Mononuclear cell (primary cell): ENCODE measurements around the gene CDSN. TPM values are rescaled to one million over a fixed set of nuclear protein-coding genes. Genes with fewer than 3 reads are reported as not detected.

Experiments used
- H3K27me3 ChIP-seq: 2 replicates; pipeline ENCODE4 v1.6.0; 2011; ENCODE audit warnings: low read length, control low read depth; ENCODE audit not compliant: insufficient read depth
- H3K4me1 ChIP-seq: 2 replicates; pipeline ENCODE4 v1.5.1; 2011; ENCODE audit warnings: mild to moderate bottlenecking, low read length, control low read depth; ENCODE audit not compliant: insufficient read depth
- H3K4me3 ChIP-seq: 2 replicates; pipeline ENCODE4 v1.5.1; 2011; ENCODE audit warnings: mild to moderate bottlenecking, low read length, moderate library complexity
- H3K9me3 ChIP-seq: 2 replicates; pipeline ENCODE4 v1.5.1; 2011; ENCODE audit warnings: low read depth, mild to moderate bottlenecking, control low read depth, low read length
- total RNA-seq: library from RNA; depleted of rRNA; stranded (reverse); fragments of >200 nt; gene quantifications from one replicate; pipeline ENCODE4 v1.2.3, GENCODE V29; 2012

The CDSN gene
- total RNA-seq, 1 donor = not detected

- no peaks in the 10 kb centered on the region for H3K4me1 ChIP-seq
- H3K9me3 ChIP-seq = no peaks in the 10 kb centered on the region
- no peaks in the 10 kb centered on the region for H3K27me3 ChIP-seq
- no peak overlapping the region for H3K4me3 ChIP-seq
Observed at GRCh38 chr6:31113861-31114540, 6.2 kb downstream of the CDSN start.

DNA sequence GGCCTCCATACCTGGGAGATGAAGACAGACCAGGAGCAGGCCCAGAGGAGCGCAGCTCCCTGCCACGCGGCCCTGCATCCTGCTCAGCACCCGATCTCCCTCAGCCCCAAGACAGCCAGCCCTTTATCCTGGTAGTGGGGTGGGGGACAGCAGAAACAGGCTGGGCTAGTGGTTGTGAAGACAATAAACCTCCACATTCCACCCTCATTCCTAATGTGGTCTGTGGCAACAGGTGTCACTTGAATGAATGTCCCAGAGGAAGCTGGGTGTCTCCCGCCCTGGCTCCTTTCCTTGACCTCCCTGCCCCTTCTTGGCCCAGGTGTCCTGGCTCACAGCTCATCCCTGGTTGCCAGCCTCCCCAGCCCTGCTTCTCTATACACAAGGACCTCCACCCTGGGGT lies 7.8 kb downstream of the CDSN start, which contains the start of gene C6orf15:
C6orf15 (minus strand) TSS at position 98 of the 400 bp plus-strand sequence; CDS start at position 78, 20 bp downstream.
- no peaks in the 10 kb centered on the region for H3K27me3 ChIP-seq
- no peaks in the 10 kb centered on the region for H3K9me3 ChIP-seq
- H3K4me1 ChIP-seq = peaks cover 4% of the 10 kb centered on the region
- H3K4me3 ChIP-seq = no peak within 1 kb of the TSS

- Histone ChIP-seq H3K4me1 (peaks cover 4% of the 10 kb centered on the region), H3K4me3 (no peak overlapping the region), H3K27me3 (no peaks in the 10 kb centered on the region), H3K9me3 (no peaks in the 10 kb centered on the region)
Observed at GRCh38 chr6:31111712-31112111, 8.5 kb downstream of the CDSN start.

- Histone ChIP-seq H3K27me3 (no peaks in the 10 kb centered on the region), H3K9me3 (no peaks in the 10 kb centered on the region), H3K4me3 (no peak overlapping the region), H3K4me1 (peaks cover 4% of the 10 kb centered on the region)
Observed at GRCh38 chr6:31110825-31111582, 9.2 kb downstream of the CDSN start.

GRCh38 chr6:31107052-31107451 lies 13.2 kb downstream of the CDSN start:
- Histone ChIP-seq H3K4me3 (no peak overlapping the region), H3K27me3 (no peaks in the 10 kb centered on the region), H3K9me3 (no peaks in the 10 kb centered on the region), H3K4me1 (peaks cover 4% of the 10 kb centered on the region)

DNA sequence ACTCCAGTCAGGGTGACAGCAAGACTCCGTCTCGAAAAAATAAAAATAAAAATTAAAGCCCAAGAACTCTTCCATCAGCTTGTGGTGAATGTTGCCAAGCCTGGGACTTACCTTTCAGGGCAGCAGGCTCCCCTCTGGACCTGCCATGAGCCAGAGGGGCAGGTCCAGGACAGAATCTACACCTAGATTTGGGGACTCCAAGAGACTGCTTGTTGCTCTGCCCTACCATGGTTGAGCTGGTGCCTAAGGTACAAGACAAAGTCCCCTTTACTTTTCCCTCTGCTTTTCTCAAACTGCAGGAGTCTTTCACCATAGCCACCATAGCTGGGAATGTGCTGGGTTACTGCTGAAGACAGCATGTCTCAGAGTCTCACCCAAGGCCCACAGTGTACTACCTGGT lies 17.1 kb downstream of the CDSN start:
- Histone ChIP-seq H3K27me3 (no peaks in the 10 kb centered on the region), H3K4me1 (no peaks in the 10 kb centered on the region), H3K9me3 (no peaks in the 10 kb centered on the region), H3K4me3 (no peak overlapping the region)

GRCh38 chr6:31098449-31098938 lies 21.8 kb downstream of the CDSN start:
- Histone ChIP-seq H3K4me3 (no peak overlapping the region), H3K27me3 (no peaks in the 10 kb centered on the region), H3K4me1 (peaks cover 21% of the 10 kb centered on the region), H3K9me3 (no peaks in the 10 kb centered on the region)

DNA sequence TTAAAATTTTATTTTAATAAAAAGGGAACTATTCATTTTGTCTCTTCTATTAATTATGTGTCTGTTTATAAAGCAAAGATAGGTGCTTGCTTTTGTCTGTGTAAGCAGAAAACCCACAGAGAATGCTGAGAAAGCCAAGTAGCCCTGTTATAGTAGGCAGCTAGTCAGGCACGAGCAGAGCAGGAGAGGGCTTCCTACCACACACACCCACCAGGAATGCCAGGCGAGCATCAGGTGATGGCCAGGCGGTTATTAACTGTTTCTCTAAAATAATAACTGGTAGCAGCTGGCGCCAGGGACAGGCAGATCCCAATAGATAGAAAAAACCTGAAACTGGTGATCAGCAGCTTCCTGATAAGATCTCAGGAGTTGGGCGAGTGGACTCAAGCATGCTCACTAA lies 23.6 kb downstream of the CDSN start:
- H3K27me3 ChIP-seq = no peaks in the 10 kb centered on the region
- H3K9me3 ChIP-seq = no peaks in the 10 kb centered on the region
- H3K4me1 ChIP-seq = peaks cover 25% of the 10 kb centered on the region
- no peak overlapping the region for H3K4me3 ChIP-seq

- Histone ChIP-seq H3K27me3 (no peaks in the 10 kb centered on the region), H3K4me1 (peaks cover 25% of the 10 kb centered on the region), H3K4me3 (no peak overlapping the region), H3K9me3 (no peaks in the 10 kb centered on the region)
Observed at GRCh38 chr6:31096215-31096614, 24.0 kb downstream of the CDSN start.

GRCh38 chr6:31094389-31094881 lies 25.8 kb downstream of the CDSN start:
- H3K9me3 ChIP-seq = no peaks in the 10 kb centered on the region
- H3K4me1 ChIP-seq = peaks cover 25% of the 10 kb centered on the region
- H3K27me3 ChIP-seq = no peaks in the 10 kb centered on the region
- H3K4me3 ChIP-seq = no peak overlapping the region

DNA sequence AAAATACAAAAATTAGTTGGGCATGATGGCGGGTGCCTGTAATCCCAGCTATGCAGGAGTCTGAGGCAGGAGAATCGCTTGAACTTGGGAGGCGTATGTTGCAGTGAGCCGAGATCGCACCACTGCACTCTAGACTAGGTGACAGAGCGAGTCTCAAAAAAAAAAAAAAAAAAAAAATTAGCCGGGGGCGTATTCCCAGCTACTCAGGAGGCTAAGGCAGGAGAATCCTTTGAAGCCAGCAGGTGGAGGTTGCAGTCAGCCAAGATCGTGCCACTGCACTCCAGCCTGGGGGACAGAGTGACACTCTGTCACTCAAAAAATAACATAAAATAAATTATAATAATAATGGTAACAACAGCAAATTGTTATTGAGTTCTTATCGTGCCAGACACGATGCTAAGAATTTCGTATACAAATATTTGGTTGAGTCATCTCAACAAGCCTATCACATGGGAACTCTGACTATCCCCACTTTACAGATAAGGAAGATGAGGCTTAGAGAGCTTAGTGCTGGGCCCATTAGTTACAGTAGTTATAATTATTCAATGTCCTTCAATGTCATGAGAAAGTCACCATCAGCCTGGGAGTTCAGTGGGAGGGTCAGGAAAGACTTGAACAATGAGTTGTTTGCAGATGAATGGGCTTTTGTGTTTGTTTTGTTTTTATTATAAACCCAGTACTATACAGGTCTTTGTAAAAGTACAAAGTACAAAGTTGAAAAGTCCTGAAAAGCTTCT lies 27.3 kb downstream of the CDSN start:
- no peak overlapping the region for H3K4me3 ChIP-seq
- H3K9me3 ChIP-seq = no peaks in the 10 kb centered on the region
- H3K27me3 ChIP-seq = no peaks in the 10 kb centered on the region
- H3K4me1 ChIP-seq = peaks cover 25% of the 10 kb centered on the region

DNA sequence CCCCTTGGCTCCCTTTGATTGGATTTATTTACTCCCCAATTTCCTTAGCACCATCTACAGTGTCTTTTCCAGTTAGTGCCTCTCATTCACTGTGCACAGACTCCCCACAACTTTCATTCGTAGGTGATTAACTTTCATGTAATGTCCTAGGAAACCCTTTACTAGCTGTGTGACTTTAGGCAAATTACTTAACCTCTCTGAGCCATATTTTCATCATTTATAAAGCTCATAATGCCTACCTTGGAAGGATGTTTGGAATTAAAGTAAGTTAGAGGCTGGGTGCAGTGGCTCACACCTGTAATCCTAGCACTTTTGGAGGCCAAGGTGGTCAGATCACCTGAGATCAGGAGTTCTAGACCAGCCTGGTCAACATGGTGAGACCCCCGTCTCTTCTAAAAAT lies 28.0 kb downstream of the CDSN start:
- Histone ChIP-seq H3K27me3 (no peaks in the 10 kb centered on the region), H3K9me3 (no peaks in the 10 kb centered on the region), H3K4me1 (peaks cover 25% of the 10 kb centered on the region), H3K4me3 (no peak overlapping the region)

DNA sequence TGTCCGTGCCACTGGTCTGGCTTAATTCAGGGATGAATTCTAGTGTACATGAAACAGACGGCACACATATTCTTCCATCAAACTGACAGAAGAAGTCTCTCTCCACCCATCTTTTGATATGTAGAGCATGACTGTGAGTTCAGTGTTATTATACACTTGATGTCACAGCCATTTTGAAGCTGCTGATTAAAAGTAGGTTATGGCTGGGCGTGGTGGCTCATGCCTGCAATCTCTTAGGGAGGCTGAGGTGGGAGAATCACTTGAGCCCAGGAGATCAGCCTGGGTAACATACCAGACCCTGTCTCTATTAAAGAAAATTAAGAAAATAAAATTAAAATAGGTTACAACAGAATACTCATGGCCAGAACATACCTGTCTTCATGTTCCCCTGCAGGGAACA lies 28.6 kb downstream of the CDSN start:
- H3K4me3 ChIP-seq = no peak overlapping the region
- H3K9me3 ChIP-seq = no peaks in the 10 kb centered on the region
- peaks cover 3% of the 10 kb centered on the region for H3K27me3 ChIP-seq
- H3K4me1 ChIP-seq = peaks cover 25% of the 10 kb centered on the region

GRCh38 chr6:31090973-31091364 lies 29.3 kb downstream of the CDSN start:
- no peak overlapping the region for H3K4me3 ChIP-seq
- H3K9me3 ChIP-seq = no peaks in the 10 kb centered on the region
- H3K27me3 ChIP-seq = peaks cover 3% of the 10 kb centered on the region
- H3K4me1 ChIP-seq = peaks cover 25% of the 10 kb centered on the region
